ENCODE data around the gene RB1.
"Not testable (repeated sequence)": the region's sequence is repeated elsewhere in the genome, so short reads cannot be mapped to it uniquely, and the experiment has no call there.

RB1 gene

GRCh38 chr13:48355524-48355923, 52.0 kb downstream of the RB1 start:
- DNase-seq (ENCODE audit: low read depth): not testable (repeated sequence)

DNA sequence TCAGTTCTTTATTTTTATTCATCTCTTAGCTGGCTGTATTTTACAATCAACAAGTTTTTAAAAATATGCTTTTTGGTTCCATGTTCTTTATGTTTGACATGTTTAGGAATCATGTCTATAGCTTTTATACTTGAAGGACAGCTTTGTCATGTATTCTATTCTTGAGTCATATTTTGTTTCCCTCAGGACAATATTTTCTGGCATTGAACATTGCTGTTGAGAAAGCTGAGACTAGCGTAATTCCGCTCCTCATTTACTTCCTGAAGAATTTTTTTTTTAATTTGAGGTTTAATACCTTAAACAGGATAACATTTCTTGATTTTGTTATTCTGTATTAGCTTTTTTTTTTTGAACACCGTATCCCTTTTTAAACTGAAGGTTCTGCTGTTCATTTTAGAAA, 53.2 kb downstream of the RB1 start:
- no peak for DNase-seq (ENCODE audit: low read depth)

- DNase-seq (ENCODE audit: low read depth): no peak
Observed at GRCh38 chr13:48369988-48370387, 66.4 kb downstream of the RB1 start.

- DNase-seq (ENCODE audit: low read depth): no peak
Observed at GRCh38 chr13:48370815-48371214, 67.3 kb downstream of the RB1 start.

GRCh38 chr13:48377857-48378256, 74.3 kb downstream of the RB1 start:
- DNase-seq (ENCODE audit: low read depth): no peak

DNA sequence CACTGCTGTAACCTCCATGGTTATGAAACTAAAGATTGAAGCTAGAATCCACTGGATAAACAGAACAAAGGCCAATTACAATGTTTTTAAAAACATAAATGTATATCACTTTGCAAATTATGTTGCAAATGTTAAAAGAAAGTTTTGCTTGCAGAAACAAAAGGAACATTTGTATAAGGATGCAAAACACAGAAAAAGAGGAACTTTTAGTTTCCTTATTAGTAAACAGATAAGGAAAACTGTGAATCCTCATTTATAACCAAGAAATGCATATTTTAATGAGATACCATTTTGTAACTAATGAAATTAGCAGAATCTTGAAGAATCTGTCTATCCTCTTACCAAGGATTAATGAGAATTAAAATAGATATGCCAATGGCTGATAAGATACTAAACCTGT, 77.0 kb downstream of the RB1 start:
- DNase-seq (ENCODE audit: low read depth): no peak

- DNase-seq (ENCODE audit: low read depth): no peak
Observed at GRCh38 chr13:48383384-48383783, 79.8 kb downstream of the RB1 start.

GRCh38 chr13:48386816-48387215, 83.3 kb downstream of the RB1 start:
- DNase-seq (ENCODE audit: low read depth): no peak

DNA sequence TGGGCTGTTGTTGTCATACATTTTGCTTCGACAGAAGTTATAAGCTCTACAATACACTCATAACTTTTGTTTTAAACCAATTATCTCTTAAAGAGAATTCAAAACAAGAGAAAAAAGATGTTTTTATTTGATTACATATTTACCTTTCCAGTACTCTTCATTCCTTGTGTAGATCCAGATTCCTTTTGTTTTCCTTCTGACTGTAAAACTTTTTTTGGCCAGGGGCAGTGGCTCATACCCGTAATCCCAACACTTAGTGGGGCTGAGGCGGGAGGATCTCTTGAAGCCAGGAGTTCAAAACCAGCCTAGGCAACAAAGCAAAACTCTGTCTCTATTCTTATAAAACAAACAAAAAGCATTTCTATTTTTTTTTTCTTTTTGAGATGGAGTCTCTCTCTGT, 87.7 kb downstream of the RB1 start:
- no peak for DNase-seq (ENCODE audit: low read depth)

DNA sequence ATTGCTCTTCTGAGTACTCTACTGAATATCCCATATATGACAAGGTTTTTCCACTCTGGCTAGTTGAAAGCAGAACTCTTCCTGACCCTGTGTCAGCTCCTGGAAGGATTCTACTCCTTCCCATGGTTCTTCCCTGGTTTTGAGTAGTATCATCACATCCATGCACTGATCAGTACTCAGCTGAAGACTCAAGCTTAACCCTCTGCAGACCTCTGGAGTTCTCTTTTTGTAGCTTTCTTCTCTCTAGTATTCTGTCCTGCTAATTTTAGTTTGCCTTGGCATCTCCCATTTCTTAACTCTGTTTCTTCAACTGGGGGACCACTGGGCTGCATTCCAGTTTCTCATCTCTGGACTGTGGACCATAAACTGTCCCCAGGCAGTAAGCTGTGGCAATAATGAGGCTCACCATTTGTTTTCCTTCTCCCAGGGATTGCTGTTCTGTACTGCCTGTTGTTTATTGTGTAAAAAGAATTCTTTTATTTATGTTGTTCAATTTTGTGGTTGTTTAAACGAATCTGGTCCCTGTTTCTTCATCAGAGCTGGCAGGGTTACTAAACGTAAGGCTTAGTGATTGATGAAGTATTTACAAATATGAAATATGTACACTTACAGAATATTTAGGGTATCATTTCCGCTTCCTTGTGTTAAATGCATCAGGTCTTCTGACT, 89.6 kb downstream of the RB1 start:
- DNase-seq (ENCODE audit: low read depth): no peak

- DNase-seq (ENCODE audit: low read depth): no peak
Observed at GRCh38 chr13:48393698-48394085, 90.1 kb downstream of the RB1 start.

DNA sequence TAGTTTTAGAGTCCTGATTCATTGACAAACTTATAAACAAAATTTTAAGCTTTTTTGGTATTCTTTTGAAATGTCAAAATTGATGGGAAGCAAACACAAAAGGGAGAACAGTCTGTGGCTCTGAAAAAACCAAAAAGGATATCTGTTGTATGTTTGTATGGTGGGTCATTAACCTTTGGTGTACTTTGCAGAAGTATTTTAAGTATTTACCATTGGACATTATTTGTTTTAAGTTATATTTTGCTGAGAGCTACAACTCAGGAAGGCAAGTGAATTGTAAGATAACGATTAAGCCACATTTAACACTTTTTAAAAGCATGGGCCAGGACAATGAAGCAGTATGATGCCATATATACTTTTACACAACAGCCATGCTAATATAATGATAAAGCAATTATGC, 94.2 kb downstream of the RB1 start:
- DNase-seq (ENCODE audit: low read depth): no peak

GRCh38 chr13:48398450-48399095, 95.0 kb downstream of the RB1 start:
- DNase-seq (ENCODE audit: low read depth): no peak

GRCh38 chr13:48400090-48400694, 96.6 kb downstream of the RB1 start:
- no peak for DNase-seq (ENCODE audit: low read depth)

DNA sequence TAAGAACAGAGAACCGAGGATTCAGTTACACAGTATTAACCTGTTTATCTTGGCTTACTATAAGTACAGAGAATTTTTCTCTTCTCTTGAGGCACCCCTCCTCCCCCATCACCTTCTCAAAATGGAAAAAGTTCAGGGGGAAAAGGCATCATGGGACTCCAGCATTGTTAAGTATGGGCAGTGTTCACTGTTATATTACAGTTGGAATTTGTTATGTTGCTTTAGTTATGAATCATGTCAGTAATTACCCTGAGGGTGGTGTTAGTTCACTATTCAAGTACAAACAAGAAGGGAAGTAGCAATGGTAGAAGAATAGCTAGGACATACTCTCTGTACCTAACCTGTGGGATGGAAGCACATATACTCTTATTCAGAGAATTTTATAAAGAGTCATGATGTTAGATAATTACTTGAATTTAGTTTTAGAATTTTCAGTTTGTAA, 97.3 kb downstream of the RB1 start:
- peak; percentile 59 for DNase-seq (ENCODE audit: low read depth)

DNA sequence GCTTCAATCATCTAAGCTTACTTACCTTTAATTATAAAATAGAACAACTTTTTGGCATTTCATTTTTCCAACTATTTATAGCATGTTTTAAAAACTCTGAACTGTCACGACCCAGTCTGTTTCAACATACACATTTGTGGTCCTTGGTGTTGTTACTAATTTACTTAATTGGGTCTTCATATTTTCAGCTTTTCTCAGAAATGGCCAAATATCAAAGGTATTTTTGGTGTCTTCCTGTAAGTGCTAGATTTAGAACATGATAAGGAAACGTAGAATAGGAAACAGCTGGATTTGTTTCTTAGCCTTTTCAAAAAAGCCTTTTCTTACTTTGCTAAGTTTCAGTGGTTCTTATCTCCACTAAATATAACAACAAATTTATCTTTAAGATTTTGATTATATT, 97.9 kb downstream of the RB1 start:
- DNase-seq (ENCODE audit: low read depth): no peak

DNA sequence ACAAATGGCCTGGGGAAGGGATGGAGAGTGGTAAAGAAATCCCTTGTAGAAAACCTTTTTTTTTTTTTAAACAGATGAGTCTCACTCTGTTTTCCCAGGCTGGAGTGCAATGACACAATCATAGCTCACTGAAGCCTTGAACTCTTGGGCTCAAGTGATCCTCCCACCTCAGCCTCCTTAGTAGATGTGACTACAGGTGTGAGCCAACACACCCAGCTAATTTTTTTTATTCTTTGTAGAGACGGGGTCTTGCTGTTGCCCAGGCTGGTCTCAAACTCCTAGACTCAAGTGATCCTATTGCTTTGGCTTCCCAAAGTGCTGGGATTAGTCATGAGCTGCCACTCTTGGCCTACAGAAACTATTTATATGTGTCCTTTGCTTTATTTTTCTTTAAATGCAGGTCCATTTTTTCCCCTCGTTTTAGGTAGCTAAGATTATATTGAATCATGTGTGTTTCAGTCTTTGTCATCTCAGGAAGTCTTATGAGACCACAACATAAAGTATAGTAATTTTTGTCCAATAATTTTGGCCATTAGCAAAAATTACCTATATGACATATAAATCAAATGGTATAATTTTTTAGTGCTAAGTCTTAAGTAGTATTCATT, 98.9 kb downstream of the RB1 start:
- no peak for DNase-seq (ENCODE audit: low read depth)

DNA sequence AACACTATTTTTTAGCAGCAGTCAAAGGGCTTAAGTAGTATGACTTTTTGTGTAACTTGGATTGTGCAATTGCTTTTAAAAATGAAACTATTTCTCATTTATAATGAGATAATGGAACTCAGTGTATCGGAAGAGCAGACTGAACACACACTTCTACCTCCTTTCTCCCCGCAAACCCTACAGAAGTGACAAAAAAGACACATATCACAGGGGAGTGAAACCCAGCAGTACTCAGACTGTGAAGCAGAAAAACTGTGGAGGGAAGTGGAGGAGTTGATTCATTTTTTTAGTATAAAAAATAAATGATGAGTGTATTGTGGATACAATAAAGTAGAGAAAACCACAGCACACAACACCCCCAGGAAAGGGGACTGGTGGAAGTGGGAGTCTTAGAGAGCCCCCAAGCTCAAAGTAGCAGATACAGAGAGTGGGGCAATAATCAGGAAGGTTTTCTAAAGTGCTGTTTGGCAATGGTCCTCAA, 99.6 kb downstream of the RB1 start:
- no peak for DNase-seq (ENCODE audit: low read depth)

- no peak for DNase-seq (ENCODE audit: low read depth)
Observed at GRCh38 chr13:48403913-48404312, 100.4 kb downstream of the RB1 start.

GRCh38 chr13:48404952-48405351, 101.4 kb downstream of the RB1 start:
- DNase-seq (ENCODE audit: low read depth): no peak

GRCh38 chr13:48405875-48406274, 102.3 kb downstream of the RB1 start:
- DNase-seq (ENCODE audit: low read depth): no peak

DNA sequence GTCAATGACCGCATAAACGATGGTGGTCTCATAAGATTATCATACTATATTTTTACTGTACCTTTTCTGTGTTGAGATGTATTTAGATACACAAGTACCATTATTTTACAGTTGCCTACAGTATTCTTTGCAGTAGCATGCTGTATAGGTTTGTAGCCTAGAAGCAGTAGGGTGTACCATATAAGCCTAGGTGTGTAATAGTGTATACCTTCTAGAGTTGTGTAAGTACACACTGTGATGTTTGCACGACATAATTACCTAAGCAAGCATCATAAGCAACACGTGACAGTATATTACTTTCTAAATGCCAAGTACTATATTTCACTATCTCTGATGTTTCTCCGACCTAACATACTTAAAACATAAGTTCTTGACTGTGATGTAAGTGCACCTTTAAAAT, 106.6 kb downstream of the RB1 start:
- no peak for DNase-seq (ENCODE audit: low read depth)

GRCh38 chr13:48411147-48411794, 107.7 kb downstream of the RB1 start:
- no peak for DNase-seq (ENCODE audit: low read depth)
